ENCODE measurements around the gene UBE2M.

DNA sequence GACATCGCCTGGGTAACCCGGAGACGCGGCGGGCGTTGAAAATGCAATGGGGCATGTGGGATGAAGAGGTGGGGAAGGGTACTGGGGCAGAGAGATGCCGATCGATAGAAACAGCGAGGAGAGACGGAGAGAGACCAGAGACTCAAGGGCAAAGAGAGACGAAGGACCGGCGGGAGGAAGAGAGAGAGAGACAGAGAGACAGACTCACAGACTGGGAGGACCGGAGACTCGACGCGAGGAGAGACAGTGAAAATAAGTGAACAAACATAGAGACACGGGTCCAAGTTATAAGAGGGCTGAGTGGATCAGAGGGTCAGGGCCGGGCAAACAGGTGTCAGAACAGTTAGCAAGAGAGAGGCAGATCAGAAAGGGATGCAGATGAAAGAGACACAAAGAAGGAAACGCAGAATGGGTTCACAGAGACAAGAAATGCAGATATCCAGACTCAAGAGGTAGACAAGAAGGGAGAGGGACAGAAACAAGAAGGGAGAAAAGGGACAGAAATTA is 15.3 kb upstream of the UBE2M start:
- TF ChIP-seq RXRA (IDR thresholded peaks at IDR 0.05; ENCODE audit: borderline replicate concordance, low read depth) (no peak), CTCF (IDR thresholded peaks at IDR 0.05) (no peak), TAF1 (IDR thresholded peaks at IDR 0.05; ENCODE audit: borderline replicate concordance, low read depth, low read length) (no peak), POLR2AphosphoS5 (IDR thresholded peaks at IDR 0.05; ENCODE audit: low read depth, low read length) (no peak), NRF1 (IDR thresholded peaks at IDR 0.05; ENCODE audit: low read depth, low read length) (no peak)
